ENCODE data around the gene ING1.
"Not testable (repeated sequence)": the region's sequence is repeated elsewhere in the genome, so short reads cannot be mapped to it uniquely, and the experiment has no call there.

Gene ING1

DNA sequence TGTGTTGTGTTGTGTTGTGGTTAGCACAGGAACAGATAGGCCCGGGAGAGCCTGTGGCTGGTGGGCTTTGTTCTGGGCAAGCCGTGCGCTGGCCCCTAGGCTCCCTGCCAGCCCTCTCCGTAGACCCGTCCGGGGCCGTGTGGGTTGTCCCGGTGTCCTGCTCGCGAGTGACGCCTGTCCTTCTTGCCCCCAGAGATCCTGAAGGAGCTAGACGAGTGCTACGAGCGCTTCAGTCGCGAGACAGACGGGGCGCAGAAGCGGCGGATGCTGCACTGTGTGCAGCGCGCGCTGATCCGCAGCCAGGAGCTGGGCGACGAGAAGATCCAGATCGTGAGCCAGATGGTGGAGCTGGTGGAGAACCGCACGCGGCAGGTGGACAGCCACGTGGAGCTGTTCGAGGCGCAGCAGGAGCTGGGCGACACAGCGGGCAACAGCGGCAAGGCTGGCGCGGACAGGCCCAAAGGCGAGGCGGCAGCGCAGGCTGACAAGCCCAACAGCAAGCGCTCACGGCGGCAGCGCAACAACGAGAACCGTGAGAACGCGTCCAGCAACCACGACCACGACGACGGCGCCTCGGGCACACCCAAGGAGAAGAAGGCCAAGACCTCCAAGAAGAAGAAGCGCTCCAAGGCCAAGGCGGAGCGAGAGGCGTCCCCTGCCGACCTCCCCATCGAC, 5.7 kb downstream of the ING1 start:
- no peak for DNase-seq

DNA sequence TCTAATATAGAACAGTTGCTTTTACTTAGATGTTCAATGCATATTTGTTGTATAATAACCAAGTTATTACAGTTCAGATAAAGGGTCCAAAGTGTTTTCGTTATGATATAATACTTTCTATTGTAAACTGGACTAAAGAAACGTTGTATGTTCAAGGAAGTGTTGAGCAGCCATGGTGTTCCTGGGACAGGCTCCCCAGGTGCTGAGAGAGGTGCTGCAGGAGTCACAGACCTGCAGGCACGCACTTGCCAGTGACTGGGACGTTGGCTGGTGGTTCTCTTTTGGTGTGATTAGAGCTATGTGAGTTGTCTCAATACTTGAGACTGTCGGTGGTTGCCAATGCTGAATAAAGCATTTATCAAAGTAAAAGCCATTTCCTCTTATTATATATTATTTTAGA, 9.5 kb downstream of the ING1 start:
- DNase-seq: no peak

DNA sequence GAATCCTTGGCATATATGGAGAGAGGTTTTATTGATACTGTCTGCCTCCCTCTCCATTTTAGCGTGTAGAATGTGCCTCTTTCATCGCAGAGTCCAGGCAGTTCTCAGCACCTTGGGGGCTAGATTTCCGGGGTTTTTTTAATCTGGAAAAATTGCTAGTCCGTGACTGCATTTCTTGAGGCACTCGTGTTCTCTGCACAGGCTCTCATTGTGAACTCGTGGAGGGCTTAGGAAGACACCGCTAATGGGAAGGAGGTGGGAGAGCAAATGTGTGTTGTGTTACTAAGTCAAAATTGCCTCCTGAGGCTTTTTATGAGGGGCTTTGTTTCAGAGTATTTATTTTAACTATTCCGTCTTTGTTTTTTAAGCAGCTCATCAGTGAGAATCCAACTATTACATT, 10.1 kb downstream of the ING1 start:
- no peak for DNase-seq

DNA sequence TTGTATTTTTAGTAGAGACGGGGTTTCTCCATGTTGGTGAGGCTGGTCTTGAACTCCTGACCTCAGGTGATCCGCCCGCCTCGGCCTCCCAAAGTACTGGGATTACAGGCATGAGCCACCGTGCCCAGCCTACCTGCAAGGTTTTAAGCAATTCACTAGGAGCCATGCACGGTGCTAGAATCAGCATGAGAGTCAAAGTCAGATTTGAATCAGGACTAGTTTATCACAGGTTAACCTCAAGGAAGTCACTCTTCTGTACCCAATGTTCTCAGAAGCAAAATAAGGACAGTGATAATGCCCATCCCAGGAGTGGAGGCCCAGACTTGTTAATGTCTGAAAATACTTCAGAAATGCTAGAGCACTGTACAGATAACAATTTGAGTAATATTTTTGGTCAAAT, 12.7 kb downstream of the ING1 start:
- DNase-seq: not testable (repeated sequence)

DNA sequence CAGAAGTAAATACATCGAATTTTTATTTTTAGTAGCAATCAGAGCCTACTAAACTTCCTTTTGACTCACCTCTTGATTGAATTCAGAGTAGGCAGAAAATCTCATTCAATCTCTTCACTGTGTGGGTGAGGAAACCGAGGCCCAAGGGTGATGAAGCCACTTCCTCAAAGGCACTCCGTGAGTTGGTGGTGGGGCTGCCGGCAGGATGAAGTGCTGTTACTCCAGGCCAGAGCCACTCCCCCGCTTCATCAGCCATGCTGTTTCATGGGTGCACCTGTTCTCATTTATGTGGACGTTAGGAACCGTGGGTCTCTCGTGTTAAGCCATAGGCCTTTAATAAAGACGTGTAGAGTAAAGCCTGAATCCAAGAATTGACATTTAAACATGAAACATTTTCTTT, 13.2 kb downstream of the ING1 start:
- DNase-seq: no peak

DNA sequence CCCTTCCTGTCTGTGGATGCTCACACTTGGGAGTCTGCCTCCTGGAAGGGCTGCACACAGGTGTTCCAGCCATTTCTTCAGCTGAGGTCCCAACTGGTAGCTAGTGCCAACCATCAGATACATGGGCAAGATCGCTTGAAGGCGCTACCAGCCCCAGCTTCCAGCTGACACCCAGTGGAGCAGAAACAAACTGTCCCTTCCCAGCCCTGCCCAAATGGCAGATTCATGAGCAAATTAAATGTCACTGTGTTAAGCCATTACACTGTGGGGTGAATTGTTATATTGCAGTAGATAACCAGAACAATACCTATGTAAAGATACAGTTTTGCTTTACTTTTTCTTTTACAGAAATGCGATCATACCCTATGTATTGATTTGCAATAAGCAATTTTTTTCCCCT, 17.6 kb downstream of the ING1 start:
- no peak for DNase-seq

DNA sequence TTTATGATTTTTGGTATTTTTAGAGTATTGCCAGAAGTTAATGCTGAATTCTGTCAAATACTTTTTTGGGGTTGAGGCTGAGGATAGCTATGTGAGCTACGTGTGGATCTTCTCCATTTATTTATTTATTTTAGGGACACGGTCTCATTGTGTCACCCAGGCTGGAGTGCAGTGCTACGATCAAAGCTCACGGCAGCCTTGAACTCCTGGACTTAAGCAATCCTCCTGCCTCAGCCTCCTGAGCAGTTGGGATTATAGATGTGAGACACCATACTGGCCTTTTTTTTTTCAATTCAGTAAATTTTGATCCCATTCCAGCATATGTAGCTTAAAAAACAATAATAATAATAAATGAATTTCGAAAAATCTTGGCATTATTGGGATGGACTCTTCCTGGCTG, 21.1 kb downstream of the ING1 start:
- no peak for DNase-seq

DNA sequence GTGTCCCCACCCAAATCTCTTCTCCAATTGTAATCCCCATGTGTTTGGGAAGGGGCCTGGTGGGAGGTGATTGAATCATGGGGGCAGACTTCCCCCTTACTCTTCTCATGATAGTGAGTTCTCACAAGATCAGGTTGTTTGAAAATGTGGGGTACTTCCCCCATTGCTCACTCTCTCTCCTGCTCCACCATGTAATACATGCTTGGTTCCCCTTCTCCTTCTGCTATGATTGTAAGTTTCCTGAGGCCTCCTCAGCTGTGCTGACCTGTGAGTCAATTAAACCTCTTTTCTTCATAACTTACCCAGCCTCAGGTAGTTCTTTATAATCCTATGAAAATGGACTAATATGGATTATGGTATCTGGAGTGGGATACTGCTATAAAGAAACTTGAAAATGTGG, 24.1 kb downstream of the ING1 start:
- DNase-seq: no peak

DNA sequence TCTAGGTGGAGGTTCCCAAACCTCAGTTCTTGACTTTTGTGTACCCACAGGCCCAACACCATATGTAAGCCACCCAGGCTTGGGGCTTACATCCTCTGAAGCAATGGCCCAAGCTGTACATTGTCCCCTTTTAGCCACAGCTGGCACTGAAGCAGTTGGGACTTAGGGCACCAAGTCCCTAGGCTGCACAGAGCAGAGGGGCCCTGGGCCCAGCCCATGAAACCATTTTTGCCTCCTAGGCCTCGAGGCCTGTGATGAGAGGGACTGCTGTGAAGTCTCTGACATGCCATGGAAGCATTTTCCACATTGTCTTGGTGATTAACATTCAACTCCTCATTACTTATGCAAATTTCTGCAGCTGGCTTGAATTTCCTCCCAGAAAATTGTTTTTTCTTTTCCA, 30.2 kb downstream of the ING1 start:
- no peak for DNase-seq

DNA sequence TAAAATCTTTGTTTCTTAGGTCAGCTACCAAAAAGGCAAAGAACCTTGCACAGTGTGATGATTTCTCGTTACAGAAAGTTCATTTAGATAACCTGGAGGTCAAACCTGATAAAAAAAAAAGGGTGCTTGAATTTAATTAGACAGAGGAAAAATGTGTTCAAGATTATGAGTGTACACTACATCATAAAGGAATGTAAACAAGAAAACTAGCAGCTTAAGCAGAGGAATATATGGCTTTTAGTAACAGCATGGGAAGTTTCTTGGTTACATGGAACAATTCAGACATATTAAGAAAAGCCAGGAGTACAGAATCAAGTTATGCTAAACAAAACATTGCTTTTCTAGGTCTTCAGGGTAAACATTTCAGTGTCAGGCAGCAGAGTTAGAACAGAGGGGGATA, 32.9 kb downstream of the ING1 start:
- no peak for DNase-seq

DNA sequence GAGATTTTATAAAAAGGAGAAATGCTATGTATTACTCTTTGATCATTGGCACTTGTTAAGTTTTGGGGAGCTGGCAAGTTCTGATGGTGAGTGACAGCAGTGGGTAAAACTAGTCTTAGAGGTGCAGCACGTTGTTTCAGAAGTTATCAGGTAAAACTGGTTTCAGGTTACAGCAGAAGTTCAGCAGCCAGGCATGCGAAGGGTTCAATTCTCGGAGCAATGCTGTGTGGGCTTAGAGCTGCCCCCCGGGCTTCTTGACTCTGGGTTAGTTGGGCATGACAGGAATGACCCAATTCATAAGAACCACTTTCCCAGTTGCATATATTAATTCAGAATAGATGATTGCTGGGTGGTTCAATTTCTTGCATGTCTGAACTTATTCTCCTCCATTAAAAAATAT, 34.8 kb downstream of the ING1 start:
- no peak for DNase-seq

DNA sequence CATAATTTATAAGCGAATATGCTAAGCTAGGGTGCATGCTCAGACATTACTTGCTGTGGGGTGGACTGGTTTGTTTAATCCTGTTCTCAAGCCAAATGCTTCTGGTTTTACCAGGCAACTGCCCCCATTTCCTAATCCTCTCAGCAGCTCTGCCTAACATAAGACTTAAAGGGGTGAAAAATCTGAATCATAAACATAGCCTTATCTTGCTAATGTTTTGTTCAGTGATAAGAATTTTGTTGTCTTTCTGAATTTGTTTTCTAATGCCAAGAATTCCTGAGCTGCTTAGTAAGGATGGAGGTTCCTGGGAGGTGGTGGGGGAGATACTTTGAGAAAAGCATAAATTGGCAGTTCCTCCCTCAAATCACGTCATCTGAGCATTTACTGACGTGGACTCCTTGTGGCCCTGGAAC, 42.7 kb downstream of the ING1 start:
- DNase-seq: no peak

DNA sequence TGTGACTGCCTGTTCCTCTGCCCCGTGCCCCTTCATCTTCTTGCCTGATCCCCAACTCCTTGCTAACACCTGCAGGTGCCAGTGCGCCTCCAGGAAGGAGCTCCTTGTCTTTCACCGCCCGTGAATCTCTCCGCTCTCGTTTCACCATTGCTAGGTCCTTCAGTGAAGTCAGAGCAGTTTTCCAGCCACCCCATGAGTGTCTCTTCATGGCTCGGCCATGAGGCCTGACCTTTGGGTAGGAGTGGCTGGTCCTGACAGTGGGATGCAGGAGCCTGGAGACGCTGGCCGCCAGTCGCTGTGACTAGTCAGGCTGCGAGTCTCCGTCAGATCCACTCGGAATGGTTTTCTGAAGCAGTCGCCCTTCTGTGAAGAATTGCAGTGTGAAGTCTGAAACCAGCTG, 43.8 kb downstream of the ING1 start:
- DNase-seq: no peak

DNA sequence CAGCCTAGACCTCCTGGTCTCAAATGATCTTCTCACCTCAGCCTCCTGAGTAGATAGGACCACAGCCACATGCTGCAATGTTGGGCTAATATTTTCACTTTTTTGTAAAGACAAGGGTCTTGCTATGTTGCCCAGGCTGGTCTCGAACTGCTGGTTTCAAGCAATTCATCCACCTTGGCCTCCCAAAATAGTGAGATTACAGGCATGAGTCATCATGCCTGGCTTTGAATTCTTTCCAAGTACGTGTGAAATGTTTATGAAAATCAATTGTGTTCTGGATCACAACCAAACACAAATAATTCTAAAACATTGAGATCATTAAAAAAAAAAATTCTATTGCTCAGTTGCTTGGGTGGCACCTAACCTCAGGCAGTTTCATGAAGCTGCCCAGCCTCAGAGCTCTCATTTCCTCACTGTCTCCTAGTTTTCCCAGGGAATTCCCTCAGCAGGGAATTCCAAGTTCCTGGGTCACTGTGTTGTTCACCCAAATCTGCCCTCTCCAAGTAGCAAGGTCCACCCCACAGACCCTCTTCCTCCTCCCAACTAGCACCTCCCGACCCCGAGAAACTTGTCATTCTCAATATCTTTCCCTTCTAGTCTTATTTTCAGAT, 44.8 kb downstream of the ING1 start:
- DNase-seq: no peak

DNA sequence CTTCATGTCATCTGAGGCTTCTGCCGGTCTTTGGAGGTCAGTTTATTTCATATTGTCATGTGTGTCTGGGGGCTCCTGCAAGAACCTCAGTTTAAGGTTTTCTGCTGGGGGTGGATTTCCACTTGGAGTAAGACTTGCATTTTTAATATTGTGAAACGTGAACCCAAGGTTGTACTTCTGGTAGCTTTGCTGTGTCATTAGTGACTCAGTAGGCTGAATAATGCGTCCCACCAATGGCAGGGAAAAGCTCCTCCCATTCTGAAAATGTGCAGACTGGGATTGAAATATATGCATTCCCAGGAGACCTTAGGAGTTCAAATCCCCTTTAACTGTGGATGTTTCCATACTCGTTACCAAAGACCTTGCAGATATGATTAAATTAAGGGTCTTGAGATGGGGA, 46.2 kb downstream of the ING1 start:
- DNase-seq: no peak

DNA sequence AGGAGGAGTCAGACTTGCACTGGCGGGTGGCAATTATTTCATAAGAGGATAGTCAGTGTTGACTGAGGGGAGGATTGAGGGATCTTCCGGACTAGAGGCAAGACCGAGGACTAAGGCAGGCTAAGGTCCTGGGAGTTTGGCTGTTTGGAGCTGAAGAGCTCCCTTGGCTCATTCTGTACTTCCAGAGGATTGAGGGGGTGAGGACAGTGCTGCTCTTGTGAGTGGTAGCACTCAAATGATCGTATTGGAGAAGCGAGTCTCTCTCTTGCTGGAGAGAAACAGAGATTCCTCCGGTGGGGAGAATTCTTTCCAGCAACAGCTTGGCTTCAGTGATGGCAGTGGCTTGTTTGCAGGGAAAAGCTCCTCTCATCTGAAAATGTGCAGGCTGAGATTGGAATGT, 47.1 kb downstream of the ING1 start:
- no peak for DNase-seq

DNA sequence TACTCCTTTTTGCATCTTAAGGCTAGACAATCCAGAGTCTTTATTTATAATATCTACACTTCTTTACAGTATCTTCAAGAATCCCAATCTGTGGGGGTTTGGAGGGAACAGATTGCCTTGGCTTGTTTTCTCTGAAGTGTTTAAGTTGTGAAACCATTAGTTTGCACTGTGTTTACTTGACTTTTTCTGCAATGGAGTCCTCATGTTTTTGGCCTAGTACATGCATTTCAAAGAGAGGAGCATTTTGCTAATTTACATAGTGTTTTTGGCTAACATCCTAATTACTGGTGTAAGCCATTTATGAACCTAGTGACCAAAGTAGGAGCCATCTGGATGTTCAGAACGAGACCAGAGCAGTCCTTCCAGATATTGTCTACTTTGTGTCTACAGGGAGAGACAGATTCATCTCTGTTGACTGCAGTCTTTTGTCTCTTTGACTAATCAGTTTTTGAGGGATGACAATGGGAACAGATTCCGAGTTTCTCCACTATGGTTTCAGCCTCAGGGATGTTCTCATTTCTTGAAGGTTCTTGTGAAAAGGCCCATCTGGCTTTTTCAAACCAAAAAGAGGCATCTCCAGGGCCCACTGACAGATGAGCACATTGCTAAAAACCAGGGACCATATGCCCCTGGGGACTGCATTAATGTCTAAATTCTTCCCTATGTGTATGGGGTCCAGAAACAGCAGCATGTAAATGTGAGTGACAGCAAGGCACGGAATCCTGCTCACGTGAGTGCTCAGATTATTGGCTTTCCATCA, 53.4 kb downstream of the ING1 start:
- DNase-seq: no peak

DNA sequence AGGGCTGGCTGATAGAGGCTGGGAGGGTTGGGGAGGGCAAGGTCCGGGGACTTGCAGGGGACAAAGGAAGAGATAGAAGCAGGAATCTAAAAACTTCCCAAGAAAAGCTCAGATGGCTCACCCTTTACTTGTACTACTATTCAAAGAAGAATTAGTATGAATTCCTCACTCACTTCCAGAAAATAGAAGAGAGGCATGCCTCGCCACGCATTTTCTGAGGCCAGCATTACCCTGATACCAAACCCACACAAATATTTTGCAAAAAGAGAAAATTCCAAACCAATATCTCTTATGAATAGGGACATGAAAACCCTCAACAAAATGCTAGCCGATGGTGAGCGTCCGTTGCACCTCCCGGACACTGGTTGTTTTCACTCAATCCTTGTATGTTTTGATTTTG, 54.0 kb downstream of the ING1 start:
- no peak for DNase-seq

DNA sequence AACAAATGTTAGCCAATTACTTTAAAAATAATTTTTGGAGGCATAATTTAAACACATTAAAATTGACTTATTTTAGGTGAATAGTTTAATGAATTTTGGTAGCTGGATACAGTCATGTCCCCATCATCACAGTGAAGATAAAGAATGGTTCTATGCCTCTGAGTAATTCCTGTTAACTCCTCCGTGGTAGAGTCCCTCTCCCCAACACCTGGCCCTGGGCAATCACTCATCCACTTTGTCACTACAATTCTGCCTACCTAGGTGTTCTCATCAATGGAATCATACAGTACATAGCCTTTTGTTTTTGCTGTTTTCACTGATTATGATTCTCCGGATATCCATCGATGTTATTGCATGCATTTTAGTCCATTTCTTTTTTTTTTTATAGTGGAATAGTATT, 55.6 kb downstream of the ING1 start:
- no peak for DNase-seq

DNA sequence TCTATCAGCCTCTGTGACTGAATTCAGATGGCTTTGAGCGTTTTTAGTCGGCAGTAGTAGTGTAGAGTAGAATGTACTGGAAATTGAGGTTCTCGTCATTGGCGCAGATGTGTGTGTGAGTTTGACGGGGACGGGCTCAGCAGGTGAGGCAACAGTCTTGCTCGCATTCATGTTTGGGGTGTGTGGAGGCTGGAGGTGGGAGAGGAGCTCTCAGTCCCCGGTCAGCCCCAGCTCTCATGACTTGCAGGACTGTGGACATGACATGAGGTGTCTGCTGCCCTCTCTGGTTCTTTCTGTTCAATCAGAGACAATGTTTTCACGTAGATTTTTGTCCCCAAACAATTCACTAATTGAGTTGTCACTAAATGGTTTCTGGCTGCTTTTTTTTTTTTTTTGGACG, 57.2 kb downstream of the ING1 start:
- no peak for DNase-seq

DNA sequence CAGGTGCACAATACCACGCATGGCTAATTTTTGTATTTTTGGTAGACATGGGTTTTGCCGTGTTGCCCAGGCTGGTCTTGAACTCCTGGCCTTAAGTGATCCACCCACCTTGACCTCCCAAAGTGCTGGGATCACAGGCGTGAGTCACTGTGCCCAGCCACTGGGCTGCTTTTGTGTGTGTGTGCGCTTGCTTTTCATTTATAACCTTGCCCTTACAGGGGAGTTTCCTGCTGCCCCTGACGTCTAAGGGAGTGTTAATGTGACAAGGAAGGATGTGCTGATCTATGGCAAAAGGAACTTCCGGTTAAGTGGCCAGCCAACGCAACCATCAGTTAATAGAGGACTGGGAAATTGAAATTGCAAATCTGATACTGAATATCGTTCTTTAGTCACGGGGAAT, 57.7 kb downstream of the ING1 start:
- no peak for DNase-seq

DNA sequence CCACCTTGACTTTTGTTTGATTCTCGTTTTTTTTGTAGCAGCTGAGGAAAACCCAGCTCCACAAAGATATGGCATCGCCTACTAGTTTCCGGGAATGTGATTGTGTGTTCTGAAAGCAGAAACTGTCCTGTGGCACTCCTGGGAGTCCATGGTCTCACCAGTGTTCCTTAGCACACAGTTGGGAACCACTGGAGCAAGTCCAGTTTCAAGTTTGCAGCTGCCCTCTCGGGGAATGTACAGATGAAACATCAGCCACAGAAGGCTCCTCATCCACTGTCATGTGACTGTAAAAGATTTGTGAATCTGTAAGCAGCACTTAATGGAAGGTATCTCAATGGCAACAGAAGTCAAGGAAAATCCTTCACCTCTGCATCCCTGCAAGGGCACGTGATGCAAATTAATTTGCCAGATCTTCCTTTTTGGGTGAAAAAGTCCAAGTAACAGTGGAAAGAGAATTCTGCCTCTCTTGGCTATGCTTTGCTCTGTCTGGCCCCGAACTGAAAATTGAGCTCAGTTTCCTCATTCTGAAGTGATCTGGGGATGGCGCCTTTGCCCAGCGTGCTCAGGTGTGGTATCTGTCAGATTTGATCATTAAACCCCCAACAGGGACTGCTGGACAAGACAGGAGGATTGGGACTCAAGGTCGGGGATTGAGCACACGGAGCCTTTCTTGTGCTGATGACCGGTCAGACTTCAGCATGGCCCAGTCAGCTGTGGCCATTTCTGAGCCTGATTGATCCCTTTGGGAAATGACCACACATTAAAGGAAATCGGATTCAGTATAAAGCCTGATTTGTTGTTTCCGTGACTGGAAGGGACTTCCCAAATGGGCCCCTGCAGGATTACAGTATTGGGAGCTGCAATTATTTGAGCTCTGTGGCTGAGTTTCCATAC, 58.8 kb downstream of the ING1 start:
- DNase-seq: no peak
